ENCODE data around the gene SYNGAP1. TPM values are rescaled to one million over a fixed set of nuclear protein-coding genes. Genes with fewer than 3 reads are reported as not detected.

Gene SYNGAP1
- polyA plus RNA-seq, 1 of the 3 experiments (the other 2 are of a cell fraction), result 8.8 TPM

- TF ChIP-seq FOXJ3 (CRISPR knock-in tag; IDR thresholded peaks at IDR 0.05), result no peak
- peak; percentile 67 for TF ChIP-seq RCOR1 (IDR thresholded peaks at IDR 0.05; ENCODE audit: low read length)
- TF ChIP-seq TCF12 (IDR thresholded peaks at IDR 0.05), result no peak; the same call in 1 of the 2 replicates
- TF ChIP-seq TAF1 (IDR thresholded peaks at IDR 0.05; ENCODE audit: borderline replicate concordance, low read depth, low read length), result 0 out of 2 replicates have a peak, but pooled peaks have one; percentile 53
- peak; percentile 95 for TF ChIP-seq MXI1 (IDR thresholded peaks at IDR 0.05; ENCODE audit: low read depth, low read length)
- TF ChIP-seq IRF3 (IDR thresholded peaks at IDR 0.05; ENCODE audit: low read depth, low read length), result peak; percentile 40; the same call in 1 of the 2 replicates
- TF ChIP-seq, protein P1, sequence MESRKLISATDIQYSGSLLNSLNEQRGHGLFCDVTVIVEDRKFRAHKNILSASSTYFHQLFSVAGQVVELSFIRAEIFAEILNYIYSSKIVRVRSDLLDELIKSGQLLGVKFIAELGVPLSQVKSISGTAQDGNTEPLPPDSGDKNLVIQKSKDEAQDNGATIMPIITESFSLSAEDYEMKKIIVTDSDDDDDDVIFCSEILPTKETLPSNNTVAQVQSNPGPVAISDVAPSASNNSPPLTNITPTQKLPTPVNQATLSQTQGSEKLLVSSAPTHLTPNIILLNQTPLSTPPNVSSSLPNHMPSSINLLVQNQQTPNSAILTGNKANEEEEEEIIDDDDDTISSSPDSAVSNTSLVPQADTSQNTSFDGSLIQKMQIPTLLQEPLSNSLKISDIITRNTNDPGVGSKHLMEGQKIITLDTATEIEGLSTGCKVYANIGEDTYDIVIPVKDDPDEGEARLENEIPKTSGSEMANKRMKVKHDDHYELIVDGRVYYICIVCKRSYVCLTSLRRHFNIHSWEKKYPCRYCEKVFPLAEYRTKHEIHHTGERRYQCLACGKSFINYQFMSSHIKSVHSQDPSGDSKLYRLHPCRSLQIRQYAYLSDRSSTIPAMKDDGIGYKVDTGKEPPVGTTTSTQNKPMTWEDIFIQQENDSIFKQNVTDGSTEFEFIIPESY (IDR thresholded peaks at IDR 0.05; ENCODE audit: borderline replicate concordance, low read depth), result no peak
- TF ChIP-seq NRF1 (IDR thresholded peaks at IDR 0.05; ENCODE audit: low read depth, low read length), result peak; percentile 23; the same call in 1 of the 2 replicates
- TF ChIP-seq MEF2A (IDR thresholded peaks at IDR 0.05; ENCODE audit: borderline replicate concordance, low read depth), result no peak
- 0 out of 2 replicates have a peak, but pooled peaks have one; percentile 39 for TF ChIP-seq YY1 (IDR thresholded peaks at IDR 0.05; ENCODE audit: low read depth)
- peak; percentile 70 for TF ChIP-seq CHD2 (IDR thresholded peaks at IDR 0.05; ENCODE audit: low read length, partially characterized antibody)
- no peak for TF ChIP-seq RAD21 (IDR thresholded peaks at IDR 0.05; ENCODE audit: low read length)
- TF ChIP-seq, protein P2, sequence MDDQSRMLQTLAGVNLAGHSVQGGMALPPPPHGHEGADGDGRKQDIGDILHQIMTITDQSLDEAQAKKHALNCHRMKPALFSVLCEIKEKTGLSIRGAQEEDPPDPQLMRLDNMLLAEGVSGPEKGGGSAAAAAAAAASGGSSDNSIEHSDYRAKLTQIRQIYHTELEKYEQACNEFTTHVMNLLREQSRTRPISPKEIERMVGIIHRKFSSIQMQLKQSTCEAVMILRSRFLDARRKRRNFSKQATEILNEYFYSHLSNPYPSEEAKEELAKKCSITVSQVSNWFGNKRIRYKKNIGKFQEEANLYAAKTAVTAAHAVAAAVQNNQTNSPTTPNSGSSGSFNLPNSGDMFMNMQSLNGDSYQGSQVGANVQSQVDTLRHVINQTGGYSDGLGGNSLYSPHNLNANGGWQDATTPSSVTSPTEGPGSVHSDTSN (IDR thresholded peaks at IDR 0.05), result peak; percentile 42; the same call in 1 of the 2 replicates
- TF ChIP-seq FOSL2 (IDR thresholded peaks at IDR 0.05; ENCODE audit: borderline replicate concordance, low read depth), result peak; percentile 33; the same call in 1 of the 2 replicates
- peak; percentile 88 for TF ChIP-seq RFX5 (IDR thresholded peaks at IDR 0.05; ENCODE audit: low read length)
- no peak for TF ChIP-seq RXRA (IDR thresholded peaks at IDR 0.05; ENCODE audit: borderline replicate concordance, low read depth)
- TF ChIP-seq SMC3 (IDR thresholded peaks at IDR 0.05; ENCODE audit: low read depth, low read length), result no peak
- TF ChIP-seq FOXM1 (IDR thresholded peaks at IDR 0.05; ENCODE audit: low read depth), result no peak
- peak; percentile 72 for TF ChIP-seq GABPA (IDR thresholded peaks at IDR 0.05; ENCODE audit: low read depth)
- no peak for TF ChIP-seq NFIC (IDR thresholded peaks at IDR 0.05; ENCODE audit: borderline replicate concordance)
- TF ChIP-seq, protein P3, sequence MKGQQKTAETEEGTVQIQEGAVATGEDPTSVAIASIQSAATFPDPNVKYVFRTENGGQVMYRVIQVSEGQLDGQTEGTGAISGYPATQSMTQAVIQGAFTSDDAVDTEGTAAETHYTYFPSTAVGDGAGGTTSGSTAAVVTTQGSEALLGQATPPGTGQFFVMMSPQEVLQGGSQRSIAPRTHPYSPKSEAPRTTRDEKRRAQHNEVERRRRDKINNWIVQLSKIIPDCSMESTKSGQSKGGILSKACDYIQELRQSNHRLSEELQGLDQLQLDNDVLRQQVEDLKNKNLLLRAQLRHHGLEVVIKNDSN (IDR thresholded peaks at IDR 0.05; ENCODE audit: borderline replicate concordance, low read depth), result peak; percentile 99
Measured at GRCh38 chr6:33417903-33418689, 1.8 kb upstream of the SYNGAP1 start, which contains the start of gene CUTA (continued).

Data from SK-N-SH (cell line).